Stimulated activated CD4-positive, alpha-beta T cell treated with anti-CD3 and anti-CD28 coated beads, Interleukin-4, amount 100 ng/mL, for 24 hours (primary cell): ENCODE data around the gene GUF1.
"Not testable (repeated sequence)": the region's sequence is repeated elsewhere in the genome, so short reads cannot be mapped to it uniquely, and the experiment has no call there.

Source experiments
- DNase-seq: peaks from one replicate; pipeline ENCODE4 v3.0.0-alpha.2; 2020

The GUF1 gene

DNA sequence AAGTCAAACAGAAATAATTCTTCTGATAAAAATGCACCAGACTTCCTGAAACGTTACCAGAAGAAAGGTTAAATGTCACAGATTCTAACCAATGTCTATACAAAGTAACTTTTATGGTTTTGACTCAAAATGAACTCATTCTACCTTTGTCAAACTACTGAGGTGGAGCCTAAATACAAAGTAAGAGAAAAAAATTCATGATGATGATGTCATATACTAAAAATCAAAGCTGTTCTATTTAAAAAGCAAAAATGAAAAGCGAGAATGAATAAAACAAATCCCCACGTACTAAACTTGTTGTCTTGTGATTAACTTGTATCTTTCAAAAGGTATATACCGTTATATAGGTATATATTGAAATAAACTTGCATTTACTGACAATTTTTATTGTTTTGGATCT lies 26.5 kb downstream of the GUF1 start:
- no peak for DNase-seq

DNA sequence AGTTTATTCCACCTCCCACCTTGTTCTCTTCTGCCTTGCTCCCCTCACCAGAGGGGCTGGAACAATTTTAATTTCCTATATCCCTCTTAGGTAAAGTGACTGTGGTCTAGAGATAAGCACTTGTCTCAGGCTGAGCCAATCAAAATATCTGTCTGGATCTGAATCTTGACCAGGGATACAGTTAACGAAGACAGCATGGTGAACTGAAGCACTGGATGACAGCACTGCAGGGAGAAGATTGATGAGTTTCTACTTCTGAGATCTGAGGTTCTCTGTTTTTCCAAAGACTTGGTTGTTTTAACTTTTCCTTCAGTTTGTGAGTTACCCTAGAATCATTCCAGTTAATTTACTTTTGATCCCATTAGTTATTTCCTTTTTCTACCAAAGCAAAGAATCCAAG lies 34.9 kb downstream of the GUF1 start:
- no peak for DNase-seq

DNA sequence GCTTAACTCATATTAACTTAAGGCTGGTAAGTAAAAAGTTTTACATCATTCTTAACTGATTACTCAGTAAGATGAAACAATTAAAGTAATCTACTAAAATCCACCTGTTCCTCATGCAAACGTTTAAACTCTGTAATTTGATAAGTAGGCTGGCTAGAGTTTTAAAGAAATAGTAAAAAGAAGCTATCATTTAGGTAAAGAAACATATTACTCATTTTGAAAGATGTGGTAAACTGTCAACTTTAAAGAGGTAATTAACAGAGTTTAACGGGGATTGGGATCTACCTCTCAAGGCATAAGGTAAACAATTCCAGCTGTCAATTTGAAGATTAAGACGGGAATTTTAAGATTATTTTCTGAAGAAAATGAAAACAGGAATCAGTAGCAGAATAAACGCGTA lies 38.4 kb downstream of the GUF1 start:
- DNase-seq, result no peak

DNA sequence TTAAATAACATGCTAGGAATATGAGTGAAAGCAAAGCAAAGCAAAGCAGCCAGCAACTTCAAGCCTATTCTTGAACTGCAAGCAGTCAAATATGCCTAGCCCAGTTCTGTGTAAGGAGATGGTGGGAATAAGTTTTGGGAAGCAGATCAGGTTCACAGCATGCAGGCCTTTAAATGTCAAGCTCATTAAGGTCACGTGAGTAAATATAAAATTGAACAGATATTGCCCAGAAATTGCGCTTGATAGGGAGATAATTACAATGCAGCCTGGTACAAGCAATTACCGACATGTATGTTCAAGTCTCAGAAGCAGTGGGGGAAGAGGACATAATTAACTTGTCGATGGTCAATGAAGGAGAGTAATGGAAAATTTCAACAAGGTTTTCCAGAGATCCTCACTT lies 42.2 kb downstream of the GUF1 start:
- no peak for DNase-seq

DNA sequence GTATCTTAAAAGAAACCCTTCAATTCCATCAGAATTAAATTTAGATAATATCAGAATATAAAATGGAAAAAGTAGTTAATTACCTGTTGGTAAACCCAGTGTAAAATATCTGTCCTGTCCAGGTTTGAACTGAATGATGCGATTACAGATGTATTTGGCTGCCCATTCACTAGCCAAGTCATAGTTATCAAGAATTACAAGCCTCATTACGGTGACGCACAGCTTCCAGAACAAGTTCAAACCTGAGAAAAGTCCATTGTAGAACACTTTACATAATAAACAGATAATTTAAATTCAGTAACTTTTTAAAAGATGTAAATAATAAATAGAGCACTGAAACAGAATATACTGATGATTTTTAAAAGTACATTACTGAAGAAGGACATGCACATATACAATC lies 43.8 kb downstream of the GUF1 start:
- no peak for DNase-seq

DNA sequence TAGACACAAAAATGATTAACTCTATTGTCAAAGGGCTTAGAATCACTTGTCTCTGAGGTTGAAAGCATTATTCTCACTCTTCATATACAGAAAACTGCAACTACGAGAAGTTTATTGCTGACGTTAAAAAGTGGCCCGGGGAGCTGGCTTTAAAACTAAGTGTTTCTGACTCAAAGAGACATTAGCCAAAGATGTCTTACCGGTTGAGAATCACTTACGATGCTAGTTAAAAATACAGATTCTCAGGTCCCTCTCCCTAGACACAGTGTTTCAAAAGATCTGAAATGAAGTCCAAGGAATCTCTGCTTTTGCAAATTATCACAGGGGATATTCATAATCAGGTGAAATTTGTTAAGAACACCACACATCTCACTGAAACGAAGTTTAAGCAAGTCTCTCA lies 46.9 kb downstream of the GUF1 start:
- no peak for DNase-seq

DNA sequence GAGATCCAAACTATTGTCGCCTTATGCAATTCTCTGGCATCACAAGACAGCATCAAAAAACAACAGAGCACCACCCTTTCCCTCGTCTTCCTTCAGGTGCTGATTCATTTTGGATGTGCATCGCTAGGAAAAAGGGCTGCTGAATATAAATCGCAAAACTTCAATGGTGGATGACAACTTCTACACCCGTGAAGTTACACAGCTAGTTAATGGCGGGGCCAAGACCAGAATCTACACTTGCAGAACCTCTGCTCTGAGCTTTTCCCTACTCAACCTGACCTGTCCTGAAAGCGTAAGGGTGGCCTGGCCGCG lies 47.5 kb downstream of the GUF1 start:
- DNase-seq, result no peak

DNA sequence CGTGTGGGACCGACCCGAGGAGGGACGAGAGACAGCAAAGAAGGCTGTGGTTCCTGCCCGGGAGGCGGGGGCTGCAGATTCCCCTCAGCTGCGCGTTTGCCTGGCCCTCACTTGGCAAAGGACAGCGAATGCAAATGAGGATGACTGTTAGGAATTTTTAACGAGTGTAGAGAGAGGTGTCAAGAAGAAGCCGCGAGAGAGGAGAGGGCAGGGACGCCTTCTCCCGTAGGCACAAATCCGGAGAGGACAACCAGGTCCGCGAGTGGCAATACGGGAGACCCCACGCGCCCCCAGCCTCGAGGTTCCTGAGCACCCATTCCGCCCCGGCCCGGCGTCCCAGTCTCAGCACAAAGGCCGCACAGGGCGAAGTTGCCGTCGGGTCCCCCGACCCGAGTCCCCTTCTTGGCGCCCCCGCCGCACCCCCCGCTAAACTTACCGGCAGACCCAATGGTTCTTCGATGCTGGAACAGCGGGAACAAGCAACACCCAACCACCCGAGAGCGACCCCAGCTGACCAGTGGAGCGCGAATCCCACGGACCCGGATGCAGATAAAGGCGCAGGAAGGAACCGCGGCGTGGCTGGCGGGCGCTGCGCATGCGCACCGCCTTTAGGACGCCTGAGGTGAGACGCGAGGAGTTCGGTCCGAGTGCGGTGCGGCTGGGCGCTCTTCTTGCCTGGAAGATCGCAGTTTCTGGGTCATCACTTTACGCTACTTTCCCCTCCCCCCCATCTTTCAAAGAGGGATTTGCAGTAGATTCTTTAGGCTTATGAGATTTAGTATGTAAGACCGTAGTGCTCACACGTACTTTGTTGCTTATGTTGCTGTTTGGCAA lies 48.0 kb downstream of the GUF1 start, which contains the start of gene GNPDA2:
GNPDA2 (minus strand) TSS at position 519 of the 834 bp plus-strand sequence. CDS start 4,349 bp downstream, outside the sequence.
- peak; percentile 81 for DNase-seq

DNA sequence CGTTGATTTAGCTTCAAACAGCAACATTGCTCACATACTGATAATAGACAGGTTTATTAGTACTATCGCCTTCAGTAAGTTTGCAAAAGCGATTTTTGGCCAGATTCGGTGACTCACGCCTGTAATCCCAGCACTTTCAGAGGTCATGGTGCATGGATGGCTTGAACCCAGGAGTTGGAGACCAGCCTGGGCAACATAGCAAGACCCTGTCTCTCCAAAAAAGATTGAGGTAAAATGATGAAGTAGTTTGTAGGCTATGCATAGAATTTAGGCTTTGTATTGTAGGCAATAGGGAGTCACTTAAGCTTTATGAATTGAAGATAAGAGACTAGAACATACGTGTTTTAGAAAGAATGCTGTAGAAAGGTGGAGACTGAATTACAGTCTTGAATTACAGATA lies 49.3 kb downstream of the GUF1 start:
- no peak for DNase-seq

DNA sequence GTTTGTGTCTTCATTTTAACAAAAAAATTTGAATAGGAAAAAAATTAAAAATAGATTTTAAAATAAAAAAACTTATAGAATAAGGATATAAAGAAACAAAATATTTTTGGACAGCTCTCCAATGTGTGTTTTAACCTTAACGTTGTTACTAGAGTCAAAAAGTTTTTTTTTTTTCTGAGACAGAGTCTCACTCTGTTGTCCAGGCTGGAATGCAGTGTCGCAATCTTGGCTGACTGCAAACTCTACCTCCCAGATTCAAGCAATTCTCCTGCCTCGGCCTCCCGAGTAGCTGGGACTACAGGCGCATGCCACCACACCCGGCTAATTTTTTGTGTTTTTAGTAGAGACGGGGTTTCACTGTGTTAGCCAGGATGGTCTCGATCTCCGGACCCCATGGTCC lies 50.5 kb downstream of the GUF1 start:
- not testable (repeated sequence) for DNase-seq

DNA sequence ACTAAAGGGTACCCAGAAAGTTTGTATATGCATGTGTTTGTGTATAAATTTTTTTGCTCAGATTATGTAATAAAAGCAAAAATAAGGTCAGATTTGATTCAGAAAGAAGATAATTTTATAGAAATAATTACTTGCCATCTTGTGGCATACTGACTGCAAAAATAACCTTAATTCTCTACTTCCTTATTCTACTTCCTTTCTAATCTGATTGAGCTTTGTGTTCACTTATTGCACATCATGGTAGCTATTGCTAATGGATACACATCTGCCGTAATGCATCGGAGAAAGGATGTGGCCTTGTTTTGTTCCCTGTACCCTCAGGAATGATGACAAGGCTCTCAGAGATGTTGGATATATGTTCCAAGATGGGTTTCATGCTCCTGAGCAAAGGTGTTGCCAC lies 58.7 kb downstream of the GUF1 start:
- DNase-seq, result no peak

DNA sequence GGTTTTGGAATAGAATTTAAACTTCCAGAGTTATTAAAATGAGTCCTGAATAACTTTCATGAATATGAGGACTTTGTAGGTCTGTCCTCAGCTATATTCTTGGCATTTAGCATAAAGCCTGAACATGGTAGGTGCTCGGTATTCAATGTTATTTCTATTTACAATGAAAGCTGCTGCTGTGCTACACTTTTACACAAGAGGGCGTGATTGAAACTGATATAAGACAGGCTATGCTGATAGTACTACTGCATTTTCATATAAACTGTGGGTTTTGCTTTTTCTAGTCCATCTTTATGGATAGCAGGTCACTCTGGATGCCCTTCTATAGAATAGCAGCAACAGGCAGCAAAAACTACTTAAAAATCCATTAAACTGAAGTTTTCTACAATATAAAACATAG lies 60.4 kb downstream of the GUF1 start:
- DNase-seq, result no peak

DNA sequence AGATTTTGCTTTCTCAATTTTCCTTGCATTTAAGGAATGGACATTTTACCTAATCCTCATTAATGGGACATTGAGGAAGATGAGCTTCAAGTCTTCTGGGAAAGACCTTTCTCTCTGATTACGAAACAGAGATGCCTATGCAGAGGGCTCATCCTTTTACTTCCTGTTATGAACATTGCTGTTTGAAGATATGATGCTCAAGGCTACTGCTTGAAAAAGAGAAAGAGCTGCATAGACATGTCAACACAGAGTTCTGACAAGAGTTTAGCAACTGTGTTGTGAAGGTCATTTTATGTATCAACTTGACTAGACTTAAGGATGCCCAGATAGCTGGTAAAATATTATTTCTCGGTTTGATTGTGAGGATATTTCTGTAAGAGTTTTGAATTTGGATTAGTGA lies 62.0 kb downstream of the GUF1 start:
- no peak for DNase-seq
